ENCODE results near the gene GRM2.

GRCh38 chr3:51739110-51739509 lies 32.2 kb downstream of the GRM2 start:
- TF ChIP-seq LEF1 (IDR thresholded peaks at IDR 0.05; ENCODE audit: borderline replicate concordance) (no peak), TARDBP (IDR thresholded peaks at IDR 0.05) (no peak), NFRKB (IDR thresholded peaks at IDR 0.05) (no peak), SP1 (IDR thresholded peaks at IDR 0.05) (no peak), ELF4 (IDR thresholded peaks at IDR 0.05) (no peak), BHLHE40 (IDR thresholded peaks at IDR 0.05; ENCODE audit: borderline replicate concordance) (no peak), FOXM1 (IDR thresholded peaks at IDR 0.05; ENCODE audit: borderline replicate concordance) (no peak), HDGF (IDR thresholded peaks at IDR 0.05; ENCODE audit: borderline replicate concordance) (no peak), ARNT (IDR thresholded peaks at IDR 0.05) (no peak)
